GM12878 (cell line): ENCODE results near the gene KCNQ1. TPM values are rescaled to one million over a fixed set of nuclear protein-coding genes. Genes with fewer than 3 reads are reported as not detected.

ENCODE experiments used
- ATAC-seq: fragments of 200-7000 bp; cut with Tn5 transposase; 3 replicates; pipeline ENCODE4 v1.9.1; 2020; ENCODE audit warnings: mild to moderate bottlenecking, moderate library complexity
- BruUV-seq: library from RNA; stranded (reverse); fragments of 400-500 nt; replicated peaks from 2 replicates; lab custom pipeline; 2021; lab: Mats Ljungman, UMichigan
- CTCF ChIA-PET: fragments of 300-600 bp; sonication (Branson Sonifier 250); formaldehyde crosslinking; extraction: SDS; loops from one replicate; lab custom pipeline; 2021; ENCODE audit warnings: inconsistent platforms; lab: Yijun Ruan, JAX
- POLR2A ChIA-PET: fragments of 350-600 bp; formaldehyde crosslinking; extraction: SDS; loops from one replicate; lab custom pipeline; 2021; ENCODE audit warnings: inconsistent platforms; lab: Charles Lee
- RAD21 ChIA-PET: fragments of 300-600 bp; sonication (Branson Sonifier 250); formaldehyde crosslinking; loops from one replicate; lab custom pipeline; 2023; ENCODE audit warnings: antibody characterized with exemption; ENCODE audit not compliant: unreplicated experiment; lab: Charles Lee
- SMC1A ChIA-PET: fragments of 300-600 bp; sonication (Branson Sonifier 250); formaldehyde crosslinking; loops from one replicate; lab custom pipeline; 2023; ENCODE audit not compliant: unreplicated experiment, uncharacterized antibody; lab: Charles Lee
- DNase-seq: peaks from one replicate; pipeline ENCODE4 v3.0.0-alpha.2; 2011; ENCODE audit warnings: low read depth, low spot score
- FAIRE-seq: peaks from 3 replicates; lab custom pipeline; 2011; peaks lifted over from hg19 to GRCh38; lab: Jason Lieb, UNC
- H2AFZ ChIP-seq: 2 replicates; pipeline ENCODE4 v1.6.0; 2011; ENCODE audit warnings: low read depth, low read length, control low read depth; ENCODE audit not compliant: control insufficient read depth
- H3K27ac ChIP-seq: 2 replicates; pipeline ENCODE4 v1.5.1; 2011; ENCODE audit warnings: control low read depth; ENCODE audit not compliant: control insufficient read depth, insufficient read depth
- H3K27me3 ChIP-seq, 2 experiments: replicated peaks in 1 of 2; 2 replicates each; pipeline versions ENCODE4 v1.6.0 to v1.6.1; 2011; ENCODE audit warnings: low read length in 1 of 2; ENCODE audit not compliant: control insufficient read depth in 2 of 2, insufficient read depth in 2 of 2
- H3K36me3 ChIP-seq, 2 experiments: 2 replicates each; pipeline ENCODE4 v1.5.1; 2011; ENCODE audit warnings: low read length in 1 of 2; ENCODE audit not compliant: control insufficient read depth in 2 of 2, insufficient read depth in 2 of 2
- H3K4me1 ChIP-seq: 2 replicates; pipeline ENCODE4 v1.6.1; 2011; ENCODE audit warnings: mild to moderate bottlenecking, low read length, moderate library complexity, mixed read lengths; ENCODE audit not compliant: control insufficient read depth, insufficient read depth
- H3K4me2 ChIP-seq: 2 replicates; pipeline ENCODE4 v1.6.0; 2011; ENCODE audit warnings: control low read depth; ENCODE audit not compliant: control insufficient read depth, insufficient read depth
- H3K4me3 ChIP-seq: fragments of 200-600 bp; sonication (generic); 2 replicates; pipeline ENCODE4 v1.5.1; 2016
- H3K79me2 ChIP-seq: 2 replicates; pipeline ENCODE4 v1.6.0; 2011; ENCODE audit warnings: low read length; ENCODE audit not compliant: control insufficient read depth, insufficient read depth
- H3K9ac ChIP-seq: 2 replicates; pipeline ENCODE4 v1.8.0; 2011; ENCODE audit warnings: low read length, control low read depth, mixed read lengths; ENCODE audit not compliant: control insufficient read depth, insufficient read depth
- H3K9me3 ChIP-seq: replicated peaks from 3 replicates; pipeline ENCODE4 v1.5.1; 2011; ENCODE audit warnings: mild to moderate bottlenecking, low read length; ENCODE audit not compliant: control insufficient read depth, insufficient read depth
- H4K20me1 ChIP-seq: 2 replicates; pipeline ENCODE4 v1.6.0; 2011; ENCODE audit not compliant: control insufficient read depth, insufficient read depth
- BCLAF1 ChIP-seq: fragments of 450-650 bp; IDR thresholded peaks from 2 replicates; pipeline ENCODE4 v1.6.1; 2017; ENCODE audit warnings: antibody characterized with exemption, mild to moderate bottlenecking, moderate library complexity
- CBFB ChIP-seq: IDR thresholded peaks from 2 replicates; pipeline ENCODE4 v1.6.1; 2016; ENCODE audit warnings: antibody characterized with exemption, low read depth
- CREM ChIP-seq: IDR thresholded peaks from 2 replicates; pipeline ENCODE4 v1.6.1; 2014; ENCODE audit warnings: antibody characterized with exemption, low read depth
- EED ChIP-seq: sonication (generic); IDR thresholded peaks from 2 replicates; pipeline ENCODE4 v1.6.1; 2016; ENCODE audit warnings: antibody characterized with exemption, low read depth
- ELK1 ChIP-seq: IDR thresholded peaks from 2 replicates; pipeline ENCODE4 v1.6.1; 2012; ENCODE audit warnings: low read depth, low read length, improper control_type of control experiment
- EP300 ChIP-seq, 2 experiments: fragments of 150-350 bp in 1 of 2; IDR thresholded peaks; 2 replicates each; pipeline ENCODE4 v1.6.1; 2011 to 2012; ENCODE audit warnings: low read depth in 2 of 2, low read length in 2 of 2, borderline replicate concordance in 1 of 2, improper control_type of control experiment in 1 of 2, inconsistent platforms in 1 of 2; ENCODE audit not compliant: control insufficient read depth in 1 of 2
- ESRRA ChIP-seq: IDR thresholded peaks from 2 replicates; pipeline ENCODE4 v1.6.1; 2012; ENCODE audit warnings: mild to moderate bottlenecking, low read length, improper control_type of control experiment
- HDGF ChIP-seq: fragments of 450-650 bp; IDR thresholded peaks from 2 replicates; pipeline ENCODE4 v1.6.1; 2016; ENCODE audit warnings: antibody characterized with exemption
- MYB ChIP-seq: fragments of 150-350 bp; IDR thresholded peaks from 2 replicates; pipeline ENCODE4 v1.6.1; 2014; ENCODE audit warnings: mild to moderate bottlenecking, low read depth, low read length, borderline replicate concordance
- RB1 ChIP-seq: fragments of 450-650 bp; formaldehyde crosslinking; IDR thresholded peaks from 2 replicates; pipeline ENCODE4 v1.6.1; 2017; ENCODE audit warnings: mild to moderate bottlenecking, borderline replicate concordance
- SIX5 ChIP-seq: IDR thresholded peaks from 2 replicates; pipeline ENCODE4 v1.6.1; 2011; ENCODE audit warnings: mild to moderate bottlenecking, low read depth, low read length, moderate library complexity; ENCODE audit not compliant: severe bottlenecking
- SP1 ChIP-seq: IDR thresholded peaks from one replicate; pipeline ENCODE4 v1.6.1; 2011; ENCODE audit warnings: low read depth, low read length
- SREBF1 ChIP-seq: IDR thresholded peaks from 2 replicates; pipeline ENCODE4 v1.6.1; 2012; ENCODE audit warnings: mild to moderate bottlenecking, low read length
- SREBF2 ChIP-seq: IDR thresholded peaks from 2 replicates; pipeline ENCODE4 v1.6.1; 2012; ENCODE audit warnings: mild to moderate bottlenecking, low read length
- TBL1XR1 ChIP-seq: IDR thresholded peaks from 2 replicates; pipeline ENCODE4 v1.6.1; 2012; ENCODE audit warnings: low read depth, low read length, improper control_type of control experiment
- TCF7 ChIP-seq: IDR thresholded peaks from 2 replicates; pipeline ENCODE4 v1.6.1; 2014; ENCODE audit warnings: antibody characterized with exemption, borderline replicate concordance
- YBX1 ChIP-seq: fragments of 450-650 bp; IDR thresholded peaks from 2 replicates; pipeline ENCODE4 v1.6.1; 2016; ENCODE audit warnings: antibody characterized with exemption
- ZZZ3 ChIP-seq: IDR thresholded peaks from 2 replicates; pipeline ENCODE4 v1.6.1; 2011; ENCODE audit warnings: low read depth; ENCODE audit not compliant: control insufficient read depth, insufficient read length
- WGBS: methylation state at CpG from one replicate; pipeline ENCODE4 v1.1.6; 2016; ENCODE audit warnings: low lambda C conversion rate; ENCODE audit not compliant: insufficient replicate concordance, insufficient coverage; ENCODE audit errors: missing lambda C conversion rate; 5-methylcytosine and 5-hydroxymethylcytosine counted together
- in situ Hi-C: fragments of 300-500 bp; cut with MboI; formaldehyde crosslinking; loops from 9 replicates; pipeline ENCODE4 v1.14.3; 2018; ENCODE audit warnings: mixed read lengths
- intact Hi-C: fragments of 100-400 bp; cut with micrococcal nuclease; formaldehyde crosslinking; loops from one replicate; pipeline ENCODE4 v1.14.2; 2022; ENCODE audit not compliant: unreplicated experiment
- polyA plus RNA-seq, 11 experiments: library from polyadenylated mRNA; depleted of rRNA in 4 of 11; unstranded in 6 of 11; stranded (reverse) in 5 of 11; fragments of >200 nt; fragmentation: Nextera tagmentation in 4 of 11; fragmentation: Illumina TruSeq in 1 of 11; extraction: Ambion mirVana in 4 of 11; extraction: Trizol in 1 of 11; gene quantifications; 1 replicate in 1 of 11; 2 replicates in 10 of 11; pipeline versions ENCODE4 v1.2.1 to v1.2.3, GENCODE V29; 2011 to 2016; ENCODE audit warnings: inconsistent platforms in 2 of 11, missing spikeins in 2 of 11, low read depth in 1 of 11
- total RNA-seq, 4 experiments: library from RNA; depleted of rRNA in 3 of 4; stranded (reverse); fragments of >200 nt in 3 of 4; fragmentation: Illumina TruSeq in 1 of 4; extraction: Trizol in 1 of 4; gene quantifications; 2 replicates each; pipeline versions ENCODE4 v1.2.1 to v1.2.3, GENCODE V29; 2013 to 2021

The KCNQ1 gene
- total and polyA plus RNA-seq, 10 of the 15 experiments (the other 5 are each of a cell fraction or from before 2014, with no cell fraction given) = 0.03 to 0.15 (median 0.12) TPM; not detected in 7

DNA sequence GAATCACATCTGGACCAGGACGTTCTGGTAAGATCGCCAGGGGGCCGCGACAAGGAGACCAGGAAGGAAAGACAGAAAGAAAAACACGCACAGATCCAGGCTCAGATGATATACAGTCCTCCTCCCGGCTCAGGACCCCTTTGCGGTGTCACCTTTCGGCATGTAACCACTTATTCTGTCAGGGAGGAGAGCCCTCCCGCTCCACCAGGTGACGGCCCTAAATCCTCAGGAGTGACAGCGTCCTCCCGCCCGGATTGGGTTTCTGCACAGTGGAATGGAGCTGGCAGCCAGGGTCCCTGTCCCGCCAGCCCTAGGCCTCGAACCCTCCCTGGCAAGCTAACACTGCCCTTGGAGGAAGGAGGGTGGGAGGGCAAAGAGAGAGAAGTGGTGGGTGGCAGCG lies 279.3 kb downstream of the KCNQ1 start (continued):
- no peak for TF ChIP-seq CBFB

DNA sequence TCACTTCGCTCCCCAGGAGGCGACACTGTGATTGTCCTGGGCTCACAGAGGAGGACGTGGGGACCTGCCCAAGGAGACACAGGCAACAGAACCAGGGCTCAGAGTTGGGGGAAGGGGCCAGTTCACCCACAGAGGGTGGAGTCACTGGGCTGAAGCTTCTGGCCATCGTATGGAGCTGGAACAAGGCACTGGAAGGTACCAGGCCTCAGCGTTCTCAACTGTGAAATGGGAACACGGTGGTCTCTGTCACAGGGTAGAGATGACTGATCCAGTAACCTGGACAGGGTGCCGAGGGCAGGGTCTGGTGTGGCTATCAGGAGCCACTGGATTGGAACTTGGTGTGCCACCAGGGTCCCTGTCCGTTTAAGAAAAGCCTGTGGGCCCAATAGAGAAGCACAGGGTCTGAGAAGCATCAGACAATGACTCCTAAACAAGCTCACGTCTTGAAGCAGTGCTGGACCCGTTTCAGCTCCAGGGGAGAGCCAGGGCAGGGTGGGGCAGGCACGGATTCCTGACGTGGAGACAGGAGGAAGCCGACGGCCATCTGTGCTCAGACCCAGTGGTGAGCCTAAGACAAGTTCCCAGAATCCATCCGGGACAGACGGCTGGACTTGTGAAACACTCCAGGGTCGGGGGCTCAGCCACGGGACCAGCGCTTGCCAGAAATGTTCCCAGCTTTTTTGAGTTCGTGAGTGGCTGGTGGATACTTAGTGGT lies 280.0 kb downstream of the KCNQ1 start:
- CTCF ChIA-PET = no interaction called here
- DNase-seq = no peak
- no peak for ATAC-seq
- in situ Hi-C loops = no loop called here
- WGBS = 33% methylated on average over 20 of the region's 20 CpGs
- H3K4me2 ChIP-seq = no peak overlapping the region
- RAD21 ChIA-PET = no interaction called here
- H3K4me3 ChIP-seq = no peak overlapping the region
- no peak for FAIRE-seq
- H3K4me1 ChIP-seq = no peaks in the 10 kb centered on the region
- POLR2A ChIA-PET = no interaction called here
- no peaks in the 10 kb centered on the region for H3K79me2 ChIP-seq
- H3K27me3 ChIP-seq = peaks cover 2 to 3% of the 10 kb centered on the region in 2 experiments; a peak in 3 of 4 replicates
- intact Hi-C loops = no loop called here
- no peak overlapping the region for H2AFZ ChIP-seq
- SMC1A ChIA-PET = no interaction called here
- no peak for TF ChIP-seq TCF7
- TF ChIP-seq SIX5 = no peak
- TF ChIP-seq RB1 = no peak
- TF ChIP-seq ELK1 = no peak
- no peak for TF ChIP-seq EP300 (IDR thresholded peaks at IDR 0.05; ENCODE audit: borderline replicate concordance in 1 of 2, control insufficient read depth in 1 of 2, low read depth in 2 of 2, low read length in 2 of 2)
- TF ChIP-seq SREBF2 = no peak
- TF ChIP-seq BCLAF1 = no peak
- no peak for TF ChIP-seq ZZZ3
- no peak for TF ChIP-seq SREBF1
- TF ChIP-seq MYB = no peak
- no peak for TF ChIP-seq ESRRA
- TF ChIP-seq SP1 = no peak
- TF ChIP-seq HDGF = no peak
- no peak for TF ChIP-seq YBX1
- no peak for TF ChIP-seq CREM
- TF ChIP-seq EED = no peak
- no peak for TF ChIP-seq TBL1XR1
- no peak overlapping the region for H3K27ac ChIP-seq
- no peak overlapping the region for H3K9ac ChIP-seq
- no peaks in the 10 kb centered on the region for H4K20me1 ChIP-seq
- no peaks in the 10 kb centered on the region for H3K9me3 ChIP-seq
- no peaks in the 10 kb centered on the region for H3K36me3 ChIP-seq
- no TSS peak for BruUV-seq
